Left ventricle myocardium superior (tissue), 1 donor: ENCODE results near the gene STKLD1. TPM values are rescaled to one million over a fixed set of nuclear protein-coding genes. Genes with fewer than 3 reads are reported as not detected.
"Not testable (repeated sequence)": the region's sequence is repeated elsewhere in the genome, so short reads cannot be mapped to it uniquely, and the experiment has no call there.

Experiments used
- ATAC-seq: fragments of 200-7000 bp; cut with Tn5 transposase; one replicate; pipeline ENCODE4 v1.9.1; 2020; ENCODE audit warnings: mild to moderate bottlenecking, moderate library complexity
- DNase-seq: peaks from one replicate; pipeline ENCODE4 v3.0.0-alpha.2; 2020
- intact Hi-C: fragments of 100-400 bp; cut with micrococcal nuclease; formaldehyde crosslinking; loops from one replicate; pipeline ENCODE4 v1.11.0; 2022
- total RNA-seq: library from RNA; stranded (reverse); fragmentation: NEBNext Ultra II Directional; extraction: Animal tissue kit (Norgen Biotek cat#: 25700); gene quantifications from one replicate; pipeline ENCODE4 v1.2.1, GENCODE V29; 2021
- donor health status: DM: no; HTN: yes; CAD: no; lungs with severe emphysema.

The STKLD1 gene
- total RNA-seq, 1 donor from 2014 or later = 0.17 TPM

- ATAC-seq (no peak), DNase-seq (no peak)
- intact Hi-C loops = no loop called here
Observed at GRCh38 chr9:133359399-133360175, 16.6 kb upstream of the STKLD1 start.

- ATAC-seq = no peak
- no peak for DNase-seq
- intact Hi-C loops = no loop called here
Observed at GRCh38 chr9:133360400-133361393, 15.5 kb upstream of the STKLD1 start.

GRCh38 chr9:133361507-133362092 lies 14.6 kb upstream of the STKLD1 start:
- intact Hi-C loops = no loop called here
- no peak for ATAC-seq
- no peak for DNase-seq

- DNase-seq (no peak), ATAC-seq (no peak)
- intact Hi-C loops = no loop called here
Observed at GRCh38 chr9:133362359-133363044, 13.7 kb upstream of the STKLD1 start.

- DNase-seq (no peak), ATAC-seq (no peak)
- intact Hi-C loops = no loop called here
Observed at GRCh38 chr9:133366435-133366834, 9.7 kb upstream of the STKLD1 start.

- intact Hi-C loops = no loop called here
- ATAC-seq (no peak), DNase-seq (no peak)
Observed at GRCh38 chr9:133367221-133367620, 8.9 kb upstream of the STKLD1 start.

GRCh38 chr9:133367778-133368177 lies 8.4 kb upstream of the STKLD1 start:
- no peak for DNase-seq
- intact Hi-C loops = no loop called here
- no peak for ATAC-seq

GRCh38 chr9:133368249-133368881 lies 7.8 kb upstream of the STKLD1 start:
- intact Hi-C loops = no loop called here
- DNase-seq (no peak), ATAC-seq (no peak)

- DNase-seq (no peak), ATAC-seq (no peak)
- intact Hi-C loops = no loop called here
Observed at GRCh38 chr9:133369422-133369821, 6.7 kb upstream of the STKLD1 start.

GRCh38 chr9:133369933-133370332 lies 6.2 kb upstream of the STKLD1 start:
- intact Hi-C loops = no loop called here
- ATAC-seq (no peak), DNase-seq (no peak)

GRCh38 chr9:133370685-133371084 lies 5.5 kb upstream of the STKLD1 start:
- no peak for ATAC-seq
- intact Hi-C loops = no loop called here
- no peak for DNase-seq

- intact Hi-C loops = no loop called here
- ATAC-seq = no peak
- DNase-seq = no peak
Observed at GRCh38 chr9:133371261-133371711, 4.9 kb upstream of the STKLD1 start.

- intact Hi-C loops = no loop called here
- DNase-seq (peak; percentile 48), ATAC-seq (no peak)
Observed at GRCh38 chr9:133372144-133372543, 4.0 kb upstream of the STKLD1 start.

- intact Hi-C loops = no loop called here
- ATAC-seq (no peak), DNase-seq (no peak)
Observed at GRCh38 chr9:133374612-133375115, 1.5 kb upstream of the STKLD1 start.

GRCh38 chr9:133375116-133375723 lies 946 bp upstream of the STKLD1 start:
- DNase-seq = peak; percentile 49
- intact Hi-C loops = no loop called here
- no peak for ATAC-seq

GRCh38 chr9:133377280-133377679 lies 1.1 kb downstream of the STKLD1 start:
- ATAC-seq, intact Hi-C loops: not testable (repeated sequence)

GRCh38 chr9:133377721-133378216 lies 1.6 kb downstream of the STKLD1 start:
- ATAC-seq (no peak), DNase-seq (no peak)
- intact Hi-C loops = no loop called here

More at GRCh38 chr9:133377280-133377679, 1.1 kb downstream of the STKLD1 start:
- not testable (repeated sequence) for DNase-seq

- DNase-seq (no peak), ATAC-seq (no peak)
- intact Hi-C loops = no loop called here
Observed at GRCh38 chr9:133378408-133378962, 2.3 kb downstream of the STKLD1 start.
